Stimulated activated effector memory CD8-positive, alpha-beta T cell treated with anti-CD3 and anti-CD28 coated beads, Interleukin-12 subunit alpha, Interleukin-12 subunit beta, amount 100 ng/mL, for 72 hours (primary cell): ENCODE measurements around the gene FRMD4B.

Experiments
- ATAC-seq: fragments of 150-1000 bp; cut with Tn5 transposase; 2 replicates; pipeline ENCODE4 v1.10.0; 2021
- DNase-seq, 2 donors: peaks; one replicate each; pipeline ENCODE4 v3.0.0; 2021 to 2022; ENCODE audit warnings: low spot score in 2 of 2
- H3K27ac Mint-ChIP-seq: one replicate; pipeline ENCODE4 v1.8.0; 2022; ENCODE audit warnings: mild to moderate bottlenecking, mixed read lengths
- H3K36me3 Mint-ChIP-seq: one replicate; pipeline ENCODE4 v1.8.0; 2022; ENCODE audit warnings: mild to moderate bottlenecking, mixed read lengths
- H3K4me1 Mint-ChIP-seq: one replicate; pipeline ENCODE4 v1.8.0; 2022; ENCODE audit warnings: mixed read lengths
- H3K4me3 Mint-ChIP-seq: one replicate; pipeline ENCODE4 v1.8.0; 2022; ENCODE audit warnings: mild to moderate bottlenecking, mixed read lengths
- H3K9me3 Mint-ChIP-seq: one replicate; pipeline ENCODE4 v1.8.0; 2022; ENCODE audit warnings: mixed read lengths

The FRMD4B gene

GRCh38 chr3:69410301-69410700 is 24.4 kb upstream of the FRMD4B start:
- Mint-ChIP-seq H3K36me3 (no peaks in the 10 kb centered on the region), H3K4me1 (peaks cover 6% of the 10 kb centered on the region), H3K27ac (no peak overlapping the region), H3K4me3 (no peak overlapping the region), H3K9me3 (no peaks in the 10 kb centered on the region)
- ATAC-seq (peak; percentile 92), DNase-seq (peak; percentile 53 to 83)

GRCh38 chr3:69409831-69410230 is 23.9 kb upstream of the FRMD4B start:
- DNase-seq (no peak), ATAC-seq (no peak)
- no peak overlapping the region for H3K4me3 Mint-ChIP-seq
- H3K36me3 Mint-ChIP-seq: no peaks in the 10 kb centered on the region
- H3K9me3 Mint-ChIP-seq: no peaks in the 10 kb centered on the region
- H3K27ac Mint-ChIP-seq: no peak overlapping the region
- H3K4me1 Mint-ChIP-seq: peaks cover 6% of the 10 kb centered on the region

- H3K36me3 Mint-ChIP-seq: no peaks in the 10 kb centered on the region
- H3K4me1 Mint-ChIP-seq: peaks cover 6% of the 10 kb centered on the region
- DNase-seq (no peak), ATAC-seq (no peak)
- no peak overlapping the region for H3K27ac Mint-ChIP-seq
- H3K4me3 Mint-ChIP-seq: no peak overlapping the region
- no peaks in the 10 kb centered on the region for H3K9me3 Mint-ChIP-seq
These were observed 23.1 kb upstream of the FRMD4B start for GRCh38 chr3:69409011-69409410.

GRCh38 chr3:69408542-69408941 is 22.7 kb upstream of the FRMD4B start:
- DNase-seq: no peak
- Mint-ChIP-seq H3K4me1 (peaks cover 6% of the 10 kb centered on the region), H3K27ac (no peak overlapping the region), H3K4me3 (no peak overlapping the region), H3K9me3 (no peaks in the 10 kb centered on the region), H3K36me3 (no peaks in the 10 kb centered on the region)
- no peak for ATAC-seq

- ATAC-seq: no peak
- DNase-seq: no peak
- no peak overlapping the region for H3K4me3 Mint-ChIP-seq
- H3K36me3 Mint-ChIP-seq: no peaks in the 10 kb centered on the region
- H3K9me3 Mint-ChIP-seq: no peaks in the 10 kb centered on the region
- peaks cover 6% of the 10 kb centered on the region for H3K4me1 Mint-ChIP-seq
- no peak overlapping the region for H3K27ac Mint-ChIP-seq
These were observed 22.0 kb upstream of the FRMD4B start for GRCh38 chr3:69407908-69408307.

GRCh38 chr3:69406163-69406562 is 20.3 kb upstream of the FRMD4B start:
- Mint-ChIP-seq H3K4me1 (peaks cover 6% of the 10 kb centered on the region), H3K36me3 (no peaks in the 10 kb centered on the region), H3K4me3 (no peak overlapping the region), H3K27ac (no peak overlapping the region), H3K9me3 (no peaks in the 10 kb centered on the region)
- ATAC-seq (no peak), DNase-seq (no peak)

GRCh38 chr3:69405067-69405466 is 19.2 kb upstream of the FRMD4B start:
- Mint-ChIP-seq H3K9me3 (no peaks in the 10 kb centered on the region), H3K4me3 (no peak overlapping the region), H3K36me3 (no peaks in the 10 kb centered on the region), H3K27ac (no peak overlapping the region), H3K4me1 (peaks cover 2% of the 10 kb centered on the region)
- ATAC-seq: no peak
- no peak for DNase-seq

- Mint-ChIP-seq H3K36me3 (no peaks in the 10 kb centered on the region), H3K9me3 (no peaks in the 10 kb centered on the region), H3K4me1 (no peaks in the 10 kb centered on the region), H3K27ac (no peak overlapping the region), H3K4me3 (no peak overlapping the region)
- no peak for DNase-seq
- ATAC-seq: no peak
These were observed 17.6 kb upstream of the FRMD4B start for GRCh38 chr3:69403454-69403853.

GRCh38 chr3:69400683-69401082 is 14.8 kb upstream of the FRMD4B start:
- Mint-ChIP-seq H3K4me3 (no peak overlapping the region), H3K36me3 (no peaks in the 10 kb centered on the region), H3K27ac (no peak overlapping the region), H3K9me3 (no peaks in the 10 kb centered on the region), H3K4me1 (no peaks in the 10 kb centered on the region)
- DNase-seq (no peak), ATAC-seq (no peak)

GRCh38 chr3:69392850-69393249 is 7.0 kb upstream of the FRMD4B start:
- Mint-ChIP-seq H3K9me3 (no peaks in the 10 kb centered on the region), H3K36me3 (no peaks in the 10 kb centered on the region), H3K4me3 (no peak overlapping the region), H3K4me1 (no peaks in the 10 kb centered on the region), H3K27ac (no peak overlapping the region)
- ATAC-seq (no peak), DNase-seq (no peak)

- H3K4me3 Mint-ChIP-seq: no peak overlapping the region
- DNase-seq: no peak
These were observed 6.5 kb upstream of the FRMD4B start for GRCh38 chr3:69392415-69392814.

GRCh38 chr3:69391554-69391953 is 5.7 kb upstream of the FRMD4B start:
- Mint-ChIP-seq H3K4me1 (peaks cover under 1% of the 10 kb centered on the region), H3K27ac (no peak overlapping the region), H3K36me3 (no peaks in the 10 kb centered on the region), H3K9me3 (no peaks in the 10 kb centered on the region), H3K4me3 (no peak overlapping the region)
- ATAC-seq: no peak
- DNase-seq: no peak

More at GRCh38 chr3:69392415-69392814, 6.5 kb upstream of the FRMD4B start:
- no peak overlapping the region for H3K27ac Mint-ChIP-seq
- no peak for ATAC-seq
- no peaks in the 10 kb centered on the region for H3K36me3 Mint-ChIP-seq
- H3K9me3 Mint-ChIP-seq: no peaks in the 10 kb centered on the region
- H3K4me1 Mint-ChIP-seq: no peaks in the 10 kb centered on the region

- H3K4me3 Mint-ChIP-seq: no peak overlapping the region
- no peaks in the 10 kb centered on the region for H3K9me3 Mint-ChIP-seq
- H3K27ac Mint-ChIP-seq: no peak overlapping the region
- DNase-seq: no peak
- peaks cover 6% of the 10 kb centered on the region for H3K4me1 Mint-ChIP-seq
- no peaks in the 10 kb centered on the region for H3K36me3 Mint-ChIP-seq
- ATAC-seq: no peak
These were observed 4.9 kb upstream of the FRMD4B start for GRCh38 chr3:69390771-69391170.

GRCh38 chr3:69389520-69390248 is 3.8 kb upstream of the FRMD4B start:
- no peaks in the 10 kb centered on the region for H3K36me3 Mint-ChIP-seq
- H3K27ac Mint-ChIP-seq: no peak overlapping the region
- DNase-seq: no peak
- H3K4me1 Mint-ChIP-seq: peaks cover 6% of the 10 kb centered on the region
- no peak for ATAC-seq
- no peak overlapping the region for H3K4me3 Mint-ChIP-seq
- no peaks in the 10 kb centered on the region for H3K9me3 Mint-ChIP-seq

GRCh38 chr3:69388241-69388640 is 2.4 kb upstream of the FRMD4B start:
- Mint-ChIP-seq H3K27ac (no peak overlapping the region), H3K36me3 (no peaks in the 10 kb centered on the region), H3K9me3 (no peaks in the 10 kb centered on the region), H3K4me3 (no peak overlapping the region), H3K4me1 (peaks cover 6% of the 10 kb centered on the region)
- no peak for ATAC-seq
- DNase-seq: no peak

GRCh38 chr3:69386556-69387385 is 883 bp upstream of the FRMD4B start:
- no peaks in the 10 kb centered on the region for H3K9me3 Mint-ChIP-seq
- ATAC-seq: peak; percentile 4
- H3K36me3 Mint-ChIP-seq: no peaks in the 10 kb centered on the region
- H3K4me1 Mint-ChIP-seq: peaks cover 6% of the 10 kb centered on the region
- DNase-seq: no peak
- peak overlapping the region; percentile 71 for H3K4me3 Mint-ChIP-seq
- H3K27ac Mint-ChIP-seq: no peak overlapping the region
